GM23338 (cell line): Measurements from ENCODE around the gene FBLN2. TPM values are rescaled to one million over a fixed set of nuclear protein-coding genes. Genes with fewer than 3 reads are reported as not detected.

Experiments used
- ATAC-seq: fragments of 200-7000 bp; cut with Tn5 transposase; 3 replicates; pipeline ENCODE4 v1.9.1; 2020
- DNase-seq: peaks from one replicate; pipeline ENCODE4 v3.0.0-alpha.2; 2015; ENCODE audit warnings: low spot score
- H2AFZ ChIP-seq: fragments of 200-600 bp; sonication (generic); 2 replicates; pipeline ENCODE4 v1.8.0; 2016; ENCODE audit warnings: antibody characterized with exemption, mild to moderate bottlenecking, moderate library complexity
- H3F3A ChIP-seq: fragments of 200-600 bp; sonication (generic); replicated peaks from 2 replicates; pipeline ENCODE4 v1.8.0; 2017; ENCODE audit warnings: antibody characterized with exemption, mixed run types, low read depth
- H3K27ac ChIP-seq: fragments of 200-600 bp; sonication (generic); 2 replicates; pipeline ENCODE4 v1.6.1; 2016; ENCODE audit warnings: low read depth
- H3K27me3 ChIP-seq: fragments of 200-600 bp; sonication (generic); 2 replicates; pipeline ENCODE4 v1.8.0; 2016; ENCODE audit warnings: mild to moderate bottlenecking, mixed run types, moderate library complexity; ENCODE audit not compliant: insufficient read depth
- H3K36me3 ChIP-seq: fragments of 200-600 bp; sonication (generic); 2 replicates; pipeline ENCODE4 v1.8.0; 2016; ENCODE audit warnings: mild to moderate bottlenecking; ENCODE audit not compliant: insufficient read depth
- H3K4me1 ChIP-seq: fragments of 200-600 bp; sonication (generic); 2 replicates; pipeline ENCODE4 v1.8.0; 2016; ENCODE audit warnings: mild to moderate bottlenecking, moderate library complexity; ENCODE audit not compliant: insufficient read depth
- H3K4me2 ChIP-seq: fragments of 200-600 bp; sonication (generic); 2 replicates; pipeline ENCODE4 v1.7.1; 2017; ENCODE audit warnings: mixed run types
- H3K4me3 ChIP-seq: fragments of 200-600 bp; sonication (generic); 2 replicates; pipeline ENCODE4 v1.6.1; 2016; ENCODE audit warnings: mixed run types
- H3K79me2 ChIP-seq: fragments of 200-600 bp; sonication (generic); replicated peaks from 2 replicates; pipeline ENCODE4 v1.8.0; 2017; ENCODE audit warnings: mild to moderate bottlenecking; ENCODE audit not compliant: insufficient read depth
- H3K9me2 ChIP-seq: fragments of 200-600 bp; sonication (generic); 2 replicates; pipeline ENCODE4 v1.8.0; 2017; ENCODE audit not compliant: insufficient read depth
- H4K20me1 ChIP-seq: fragments of 200-600 bp; sonication (generic); replicated peaks from 2 replicates; pipeline ENCODE4 v1.8.0; 2017; ENCODE audit warnings: mild to moderate bottlenecking; ENCODE audit not compliant: insufficient read depth
- H3K27ac Mint-ChIP-seq: 2 replicates; pipeline ENCODE4 v1.8.0; 2020; ENCODE audit warnings: inconsistent platforms, mild to moderate bottlenecking, moderate library complexity, mixed read lengths
- H3K27me3 Mint-ChIP-seq: 3 replicates; pipeline ENCODE4 v1.8.0; 2022; ENCODE audit warnings: low read depth, mild to moderate bottlenecking, moderate library complexity, mixed read lengths, inconsistent platforms; ENCODE audit not compliant: insufficient read depth, poor library complexity
- H3K36me3 Mint-ChIP-seq: 3 replicates; pipeline ENCODE4 v1.8.0; 2021; ENCODE audit warnings: low read depth, mild to moderate bottlenecking, inconsistent platforms, moderate library complexity, mixed read lengths
- H3K4me1 Mint-ChIP-seq: 3 replicates; pipeline ENCODE4 v1.8.0; 2020; ENCODE audit warnings: mild to moderate bottlenecking, inconsistent platforms, mixed read lengths
- H3K4me3 Mint-ChIP-seq: 3 replicates; pipeline ENCODE4 v1.8.0; 2021; ENCODE audit warnings: moderate library complexity, mild to moderate bottlenecking, inconsistent platforms, mixed read lengths
- H3K9me3 Mint-ChIP-seq: 3 replicates; pipeline ENCODE4 v1.8.0; 2020; ENCODE audit warnings: moderate library complexity, mild to moderate bottlenecking, inconsistent platforms, mixed read lengths
- CREB1 ChIP-seq: fragments of 250-450 bp; sonication (Bioruptor Pico); IDR thresholded peaks from 2 replicates; pipeline ENCODE4 v1.5.0; 2020; ENCODE audit warnings: low read depth, mild to moderate bottlenecking, moderate library complexity
- CTCF ChIP-seq, 2 experiments: fragments of 200-600 bp in 1 of 2; sonication (generic) in 1 of 2; conservative IDR thresholded peaks; 2 replicates each; pipeline versions ENCODE4 v1.5.1 to v1.6.1; 2016 to 2017; ENCODE audit warnings: antibody characterized with exemption in 2 of 2, low read depth in 2 of 2, mild to moderate bottlenecking in 2 of 2, moderate library complexity in 1 of 2
- EZH2 ChIP-seq: fragments of 200-600 bp; sonication (generic); IDR thresholded peaks from one replicate; pipeline ENCODE4 v1.8.0; 2017; ENCODE audit warnings: antibody characterized with exemption, mild to moderate bottlenecking, low read depth; ENCODE audit not compliant: unreplicated experiment
- EZH2phosphoT487 ChIP-seq: fragments of 200-600 bp; sonication (generic); IDR thresholded peaks from one replicate; pipeline ENCODE4 v1.8.1; 2018; ENCODE audit warnings: antibody characterized with exemption; ENCODE audit not compliant: unreplicated experiment
- JUNB ChIP-seq: IDR thresholded peaks from one replicate; pipeline ENCODE4 v1.6.1; 2016; ENCODE audit warnings: antibody characterized with exemption; ENCODE audit not compliant: unreplicated experiment
- NANOG ChIP-seq: IDR thresholded peaks from 2 replicates; pipeline ENCODE4 v1.6.1; 2016; ENCODE audit warnings: antibody characterized with exemption, borderline replicate concordance
- POLR2AphosphoS5 ChIP-seq: IDR thresholded peaks from 2 replicates; pipeline ENCODE4 v1.6.1; 2016; ENCODE audit warnings: antibody characterized with exemption, low read depth
- REST ChIP-seq: IDR thresholded peaks from one replicate; pipeline ENCODE4 v1.6.1; 2018; ENCODE audit warnings: antibody characterized with exemption; ENCODE audit not compliant: unreplicated experiment
- STAT1 ChIP-seq: IDR thresholded peaks from one replicate; pipeline ENCODE4 v1.6.1; 2016; ENCODE audit warnings: antibody characterized with exemption; ENCODE audit not compliant: unreplicated experiment
- ZNF114 ChIP-seq: fragments of 250-450 bp; sonication (Bioruptor Pico); IDR thresholded peaks from 2 replicates; pipeline ENCODE4 v1.5.0; 2020; ENCODE audit warnings: mild to moderate bottlenecking, moderate library complexity
- ZNF331 ChIP-seq: fragments of 250-450 bp; sonication (Bioruptor Pico); IDR thresholded peaks from 2 replicates; pipeline ENCODE4 v1.5.0; 2020; ENCODE audit warnings: low read depth, mild to moderate bottlenecking, moderate library complexity
- ZNF462 ChIP-seq: fragments of 250-450 bp; sonication (Bioruptor Pico); IDR thresholded peaks from 2 replicates; pipeline ENCODE4 v1.5.0; 2020; ENCODE audit warnings: mild to moderate bottlenecking, moderate library complexity
- polyA plus RNA-seq: library from polyadenylated mRNA; unstranded; fragments of >200 nt; fragmentation: Nextera tagmentation; extraction: Ambion mirVana; gene quantifications from 2 replicates; pipeline ENCODE4 v1.2.1, GENCODE V29; 2016
- total RNA-seq: library from RNA; depleted of rRNA; stranded (reverse); fragments of >200 nt; shearing (Covaris generic); gene quantifications from 2 replicates; pipeline ENCODE4 v1.2.3, GENCODE V29; 2014

Gene FBLN2
- total and polyA plus RNA-seq, 2 experiments from 2014 or later = 18.8 to 26.8 TPM

- no peak for TF ChIP-seq CTCF (conservative IDR thresholded peaks at IDR 0.05; ENCODE audit: low read depth in 2 of 2)
- no peak for TF ChIP-seq ZNF331 (CRISPR knock-in tag)
- no peak for TF ChIP-seq JUNB
- TF ChIP-seq EZH2phosphoT487 = no peak
- no peak for TF ChIP-seq CREB1
- no peak for TF ChIP-seq ZNF114
- no peak for TF ChIP-seq REST
- TF ChIP-seq POLR2AphosphoS5 = no peak
- no peak for TF ChIP-seq EZH2
- TF ChIP-seq STAT1 = no peak
- TF ChIP-seq NANOG = no peak
Observed at GRCh38 chr3:13515786-13516759, 32.9 kb upstream of the FBLN2 start (continued).

- H3K9me3 Mint-ChIP-seq = peaks cover 6% of the 10 kb centered on the region; the same call in 2 of the 3 replicates
- Histone ChIP-seq H3K4me1 (no peaks in the 10 kb centered on the region), H3K27me3 (no peaks in the 10 kb centered on the region), H2AFZ (no peak overlapping the region; the same call in 1 of the 2 replicates), H3K9me2 (no peaks in the 10 kb centered on the region), H4K20me1 (no peaks in the 10 kb centered on the region), H3K4me2 (no peak overlapping the region), H3K4me3 (no peak overlapping the region), H3K79me2 (no peaks in the 10 kb centered on the region), H3K27ac (no peak overlapping the region), H3K36me3 (no peaks in the 10 kb centered on the region), H3F3A (no peaks in the 10 kb centered on the region)
- no peak overlapping the region for H3K27ac Mint-ChIP-seq
- peaks cover 4% of the 10 kb centered on the region; the same call in 1 of the 3 replicates for H3K36me3 Mint-ChIP-seq
- DNase-seq (no peak), ATAC-seq (no peak)
- H3K27me3 Mint-ChIP-seq = peaks cover 14% of the 10 kb centered on the region
- H3K4me1 Mint-ChIP-seq = no peaks in the 10 kb centered on the region; the same call in 2 of the 3 replicates
- no peak overlapping the region for H3K4me3 Mint-ChIP-seq
- TF ChIP-seq ZNF462 (no peak), STAT1 (no peak), EZH2 (no peak)
Observed at GRCh38 chr3:13516760-13517135, 32.2 kb upstream of the FBLN2 start.
